ENCODE measurements around the gene TMEM108.

DNA sequence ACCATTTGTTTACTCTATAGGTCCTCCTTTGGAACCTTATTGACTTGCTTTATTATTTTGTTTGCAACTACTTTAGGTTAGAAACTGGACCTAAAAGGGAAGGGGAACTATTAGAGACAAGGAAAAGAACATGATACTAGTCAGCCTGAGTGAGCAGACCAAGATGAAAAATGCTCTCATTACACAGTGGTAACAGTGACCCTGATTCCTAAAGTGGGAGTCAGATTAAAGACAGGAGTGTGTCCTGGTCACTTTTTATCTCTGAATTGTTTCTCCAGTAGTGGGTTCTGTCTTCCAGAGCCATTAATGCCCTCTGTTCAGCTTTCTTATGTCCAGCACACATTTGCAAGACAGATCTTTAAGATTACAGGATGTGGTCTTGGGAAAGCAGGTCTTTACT is 124.1 kb downstream of the TMEM108 start:
- TF ChIP-seq, protein P1, sequence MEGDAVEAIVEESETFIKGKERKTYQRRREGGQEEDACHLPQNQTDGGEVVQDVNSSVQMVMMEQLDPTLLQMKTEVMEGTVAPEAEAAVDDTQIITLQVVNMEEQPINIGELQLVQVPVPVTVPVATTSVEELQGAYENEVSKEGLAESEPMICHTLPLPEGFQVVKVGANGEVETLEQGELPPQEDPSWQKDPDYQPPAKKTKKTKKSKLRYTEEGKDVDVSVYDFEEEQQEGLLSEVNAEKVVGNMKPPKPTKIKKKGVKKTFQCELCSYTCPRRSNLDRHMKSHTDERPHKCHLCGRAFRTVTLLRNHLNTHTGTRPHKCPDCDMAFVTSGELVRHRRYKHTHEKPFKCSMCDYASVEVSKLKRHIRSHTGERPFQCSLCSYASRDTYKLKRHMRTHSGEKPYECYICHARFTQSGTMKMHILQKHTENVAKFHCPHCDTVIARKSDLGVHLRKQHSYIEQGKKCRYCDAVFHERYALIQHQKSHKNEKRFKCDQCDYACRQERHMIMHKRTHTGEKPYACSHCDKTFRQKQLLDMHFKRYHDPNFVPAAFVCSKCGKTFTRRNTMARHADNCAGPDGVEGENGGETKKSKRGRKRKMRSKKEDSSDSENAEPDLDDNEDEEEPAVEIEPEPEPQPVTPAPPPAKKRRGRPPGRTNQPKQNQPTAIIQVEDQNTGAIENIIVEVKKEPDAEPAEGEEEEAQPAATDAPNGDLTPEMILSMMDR (IDR thresholded peaks at IDR 0.05; ENCODE audit: borderline replicate concordance, extremely low read depth, low read length, poor library complexity, severe bottlenecking), result no peak
- TF ChIP-seq EZH2 (IDR thresholded peaks at IDR 0.05; ENCODE audit: borderline replicate concordance, low read depth, low read length, severe bottlenecking), result no peak

All from DND-41 (cell line).